Stimulated activated CD4-positive, alpha-beta T cell treated with anti-CD3 and anti-CD28 coated beads, Interleukin-2, amount 100 ng/mL, for 48 hours (primary cell): ENCODE data around the gene TFEC.

Experiments used
- DNase-seq, 2 donors: peaks; one replicate each; pipeline ENCODE4 v3.0.0-alpha.2; 2020

The TFEC gene

DNA sequence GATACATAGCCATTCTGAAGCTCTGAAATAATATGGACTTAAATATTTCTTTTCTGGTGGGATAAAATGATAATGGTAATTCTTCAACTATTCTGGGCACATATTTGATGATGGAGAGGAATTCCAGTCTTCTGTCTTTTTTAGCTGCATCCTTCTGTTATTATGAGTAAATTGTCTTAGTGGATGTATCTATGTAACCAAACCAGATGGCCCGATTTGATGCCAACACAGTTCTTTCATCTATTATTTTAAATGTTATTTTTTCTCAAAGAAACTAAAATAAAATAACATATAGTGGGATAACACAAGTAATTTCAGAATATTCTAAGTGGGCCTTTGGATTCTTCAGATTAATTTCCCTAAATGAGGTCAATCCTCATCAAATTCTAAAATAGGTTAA, 110.2 kb downstream of the TFEC start:
- DNase-seq = no peak

DNA sequence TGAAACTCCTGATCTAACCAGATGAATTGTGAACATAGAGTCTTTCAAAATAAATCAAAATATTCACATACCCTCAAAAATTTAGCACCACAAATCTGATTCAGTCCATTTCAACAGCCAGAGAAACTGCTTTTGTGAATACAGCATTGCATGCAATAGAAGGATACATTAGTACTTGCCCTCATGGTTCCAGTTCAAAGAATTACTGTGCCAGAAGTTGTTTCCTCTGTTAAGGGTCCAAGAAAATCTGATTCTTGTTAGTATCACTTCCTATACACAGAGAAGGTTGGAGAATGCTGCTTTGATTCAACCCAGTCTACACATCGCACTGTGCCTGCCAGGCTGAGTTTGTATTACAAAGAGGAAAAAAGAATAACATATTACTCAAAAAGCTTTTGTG, 115.6 kb downstream of the TFEC start:
- DNase-seq = no peak

DNA sequence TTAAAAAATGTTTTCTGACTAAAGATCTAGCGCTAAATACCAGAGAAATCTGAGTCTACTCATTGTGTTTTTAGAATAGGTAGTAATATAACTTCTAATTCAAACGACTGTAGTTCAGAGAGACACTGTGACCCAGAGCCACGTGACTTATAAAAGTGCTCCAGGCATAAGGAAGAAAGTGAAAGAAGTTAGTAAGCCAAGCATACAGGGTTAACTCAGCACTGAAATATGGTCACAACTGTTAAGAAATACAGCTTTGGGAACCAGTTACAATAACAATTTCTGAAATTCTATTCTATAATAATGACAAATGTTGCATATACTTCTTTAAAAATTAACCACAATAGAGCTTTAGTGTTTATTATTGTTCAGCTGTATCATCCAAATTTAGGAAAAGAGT, 119.1 kb downstream of the TFEC start:
- DNase-seq = no peak

DNA sequence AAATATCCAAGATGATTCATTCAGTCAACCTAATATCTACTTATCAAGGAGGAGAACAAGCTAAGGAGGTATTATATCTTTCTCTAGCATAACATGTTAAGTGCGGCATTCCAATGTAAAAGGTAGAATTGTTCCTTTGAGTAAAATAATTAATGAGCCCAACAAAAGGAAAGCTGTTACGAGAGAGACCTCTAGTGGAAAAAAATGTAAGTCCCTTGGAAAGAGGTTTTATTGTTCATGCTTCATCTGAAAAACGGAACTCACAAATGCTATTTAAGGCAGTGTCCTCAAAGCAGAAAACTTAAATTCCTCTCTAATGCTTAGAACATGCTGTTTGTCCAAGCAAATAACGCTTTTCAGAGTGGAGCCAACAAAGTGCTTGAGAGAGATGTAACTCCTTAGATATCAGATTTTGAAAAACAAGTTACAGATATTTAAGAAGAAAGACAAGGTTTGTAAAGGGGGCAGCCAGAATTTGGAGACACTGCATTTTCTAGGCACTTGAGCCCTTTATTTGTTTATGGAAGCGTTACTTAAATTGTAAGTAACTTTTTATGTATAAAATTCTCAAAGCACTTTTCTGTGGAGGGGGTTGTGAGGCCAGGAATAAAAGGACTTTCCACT, 119.9 kb downstream of the TFEC start:
- DNase-seq = no peak

DNA sequence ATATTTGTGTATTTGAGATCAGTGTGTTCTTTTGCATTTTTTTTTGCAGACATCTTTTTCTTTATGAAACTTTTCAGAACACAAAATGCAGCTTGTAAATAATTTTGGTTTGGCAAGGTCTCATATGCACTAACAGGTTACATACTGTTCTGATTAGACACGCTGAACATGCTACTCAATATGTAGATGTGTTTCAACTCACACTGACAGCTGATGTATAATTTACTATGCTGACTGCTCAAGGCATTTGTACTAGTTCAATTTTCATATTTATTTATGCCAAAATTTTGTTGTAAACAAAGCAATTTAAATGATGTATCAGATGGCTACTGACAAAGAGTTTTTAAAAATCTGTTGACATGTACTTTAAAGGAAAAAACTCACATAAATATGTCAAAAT, 123.8 kb downstream of the TFEC start:
- no peak for DNase-seq

DNA sequence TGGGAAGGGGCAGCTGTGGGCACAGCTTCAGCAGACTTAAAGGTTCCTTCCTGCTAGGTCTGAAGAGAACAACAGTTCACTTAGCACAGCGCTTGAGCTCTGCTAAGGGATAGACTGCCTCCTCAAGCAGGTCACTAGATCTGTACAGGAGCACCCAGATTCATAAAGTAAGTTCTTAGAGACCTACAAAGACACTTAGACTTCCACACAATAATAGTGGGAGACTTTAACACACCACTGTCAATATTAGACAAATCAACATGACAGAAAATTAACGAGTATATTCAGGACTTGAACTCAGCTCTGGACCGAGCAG, 140.9 kb downstream of the TFEC start:
- no peak for DNase-seq

DNA sequence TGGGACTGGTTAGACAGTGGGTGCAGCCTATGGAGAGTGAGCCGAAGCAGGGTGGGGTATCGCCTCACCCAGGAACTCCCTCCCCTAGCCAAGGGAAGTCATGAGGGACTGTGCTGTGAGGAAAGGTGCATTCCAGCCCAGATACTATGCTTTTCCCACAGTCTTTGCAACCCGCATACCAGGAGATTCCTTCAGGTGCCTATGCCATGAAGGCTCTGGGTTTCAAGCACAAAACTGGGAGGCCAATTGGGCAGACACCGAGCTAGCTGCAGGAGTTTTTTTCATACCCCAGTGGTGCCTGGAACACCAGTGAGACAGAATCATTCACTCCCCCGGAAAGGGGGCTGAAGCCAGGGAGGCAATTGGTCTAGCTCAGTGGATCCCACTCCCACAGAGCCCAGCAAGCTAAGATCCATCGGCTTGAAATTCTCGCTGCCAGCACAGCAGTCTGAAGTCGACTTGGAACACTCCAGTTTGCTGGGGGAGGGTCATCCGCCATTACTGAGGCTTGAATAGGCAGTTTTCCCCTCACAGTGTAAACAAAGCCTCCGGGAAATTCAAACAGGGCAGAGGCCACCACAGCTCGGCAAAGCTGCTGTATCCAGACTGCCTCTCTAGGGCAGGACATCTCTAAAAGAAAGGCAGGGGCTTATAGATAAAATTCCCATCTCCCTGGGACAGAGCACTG, 141.4 kb downstream of the TFEC start:
- no peak for DNase-seq

DNA sequence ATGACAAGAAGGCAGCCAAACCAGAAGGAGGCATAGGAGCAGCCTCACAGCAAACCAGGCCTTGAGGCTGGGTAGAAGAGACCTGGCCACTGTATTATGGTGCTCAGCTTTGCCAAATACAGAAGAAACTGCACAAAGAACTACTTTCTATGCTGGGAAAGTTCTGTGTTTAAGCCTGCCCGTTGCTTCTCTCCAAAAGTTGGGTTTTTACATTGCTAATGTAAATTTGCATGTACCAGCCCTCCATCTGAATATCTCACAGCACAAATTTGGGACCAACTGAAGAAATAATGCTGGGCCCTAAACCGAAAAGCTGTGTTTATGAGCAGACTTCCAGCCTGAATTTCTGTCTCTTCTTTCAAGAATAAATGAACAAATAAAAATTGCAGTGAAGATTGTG, 145.0 kb downstream of the TFEC start:
- DNase-seq = no peak
